ENCODE measurements around the gene WIPI1.

DNA sequence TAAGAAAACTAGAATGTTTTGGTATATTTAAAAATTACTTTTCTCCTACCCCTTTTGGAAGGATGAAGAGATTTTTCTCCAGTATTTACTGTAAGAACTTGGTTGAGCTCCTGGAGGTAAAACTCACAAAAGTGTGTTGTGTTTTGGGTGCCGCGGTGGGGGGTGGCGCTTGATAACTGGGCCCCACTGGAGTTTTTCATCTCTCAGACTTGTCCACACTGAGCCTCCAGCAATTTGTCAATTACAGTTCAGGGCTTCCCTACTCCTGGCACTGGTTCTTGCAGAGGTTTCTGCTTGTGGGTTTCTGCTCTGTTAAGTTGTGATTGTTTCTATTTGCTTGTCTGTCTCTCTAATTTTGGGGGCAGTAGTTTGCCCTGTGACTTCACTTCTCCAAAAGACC is 40.0 kb downstream of the WIPI1 start:
- TF ChIP-seq, protein P1, sequence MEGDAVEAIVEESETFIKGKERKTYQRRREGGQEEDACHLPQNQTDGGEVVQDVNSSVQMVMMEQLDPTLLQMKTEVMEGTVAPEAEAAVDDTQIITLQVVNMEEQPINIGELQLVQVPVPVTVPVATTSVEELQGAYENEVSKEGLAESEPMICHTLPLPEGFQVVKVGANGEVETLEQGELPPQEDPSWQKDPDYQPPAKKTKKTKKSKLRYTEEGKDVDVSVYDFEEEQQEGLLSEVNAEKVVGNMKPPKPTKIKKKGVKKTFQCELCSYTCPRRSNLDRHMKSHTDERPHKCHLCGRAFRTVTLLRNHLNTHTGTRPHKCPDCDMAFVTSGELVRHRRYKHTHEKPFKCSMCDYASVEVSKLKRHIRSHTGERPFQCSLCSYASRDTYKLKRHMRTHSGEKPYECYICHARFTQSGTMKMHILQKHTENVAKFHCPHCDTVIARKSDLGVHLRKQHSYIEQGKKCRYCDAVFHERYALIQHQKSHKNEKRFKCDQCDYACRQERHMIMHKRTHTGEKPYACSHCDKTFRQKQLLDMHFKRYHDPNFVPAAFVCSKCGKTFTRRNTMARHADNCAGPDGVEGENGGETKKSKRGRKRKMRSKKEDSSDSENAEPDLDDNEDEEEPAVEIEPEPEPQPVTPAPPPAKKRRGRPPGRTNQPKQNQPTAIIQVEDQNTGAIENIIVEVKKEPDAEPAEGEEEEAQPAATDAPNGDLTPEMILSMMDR (IDR thresholded peaks at IDR 0.05): no peak
- TF ChIP-seq POLR2A (IDR thresholded peaks at IDR 0.05): no peak

Measured in suprapubic skin (tissue), 3 donors.